Stimulated activated naive B cell treated with anti-CD40 and anti-IgM and Interleukin-4, amounts not matched to agents 10 μg/mL and 1 μg/mL and 100 μg/mL, for 72 hours (primary cell): ENCODE measurements around the gene TSEN34.
"Not testable (repeated sequence)": the region's sequence is repeated elsewhere in the genome, so short reads cannot be mapped to it uniquely, and the experiment has no call there.

Source experiments
- ATAC-seq, 2 donors: fragments of 150-1000 bp; cut with Tn5 transposase; replicated peaks; 2 replicates each; pipeline ENCODE4 v1.10.0; 2021; ENCODE audit warnings: moderate library complexity in 1 of 2
- DNase-seq: peaks from one replicate; pipeline ENCODE4 v3.0.0; 2021
- H3K27ac Mint-ChIP-seq: one replicate; pipeline ENCODE4 v1.8.0; 2022; ENCODE audit warnings: mild to moderate bottlenecking, mixed read lengths
- H3K27me3 Mint-ChIP-seq, 2 donors: one replicate each; pipeline ENCODE4 v1.8.0; 2022; ENCODE audit warnings: mixed read lengths in 2 of 2
- H3K36me3 Mint-ChIP-seq, 2 donors: one replicate each; pipeline ENCODE4 v1.8.0; 2022; ENCODE audit warnings: mixed read lengths in 2 of 2, mild to moderate bottlenecking in 1 of 2
- H3K4me1 Mint-ChIP-seq, 2 donors: one replicate each; pipeline ENCODE4 v1.8.0; 2022; ENCODE audit warnings: mixed read lengths in 2 of 2, mild to moderate bottlenecking in 1 of 2
- H3K4me3 Mint-ChIP-seq, 2 donors: one replicate each; pipeline ENCODE4 v1.8.0; 2022; ENCODE audit warnings: mild to moderate bottlenecking in 2 of 2, mixed read lengths in 2 of 2, moderate library complexity in 1 of 2
- H3K9me3 Mint-ChIP-seq, 2 donors: one replicate each; pipeline ENCODE4 v1.8.0; 2022; ENCODE audit warnings: mixed read lengths in 2 of 2, mild to moderate bottlenecking in 1 of 2

TSEN34 gene

DNA sequence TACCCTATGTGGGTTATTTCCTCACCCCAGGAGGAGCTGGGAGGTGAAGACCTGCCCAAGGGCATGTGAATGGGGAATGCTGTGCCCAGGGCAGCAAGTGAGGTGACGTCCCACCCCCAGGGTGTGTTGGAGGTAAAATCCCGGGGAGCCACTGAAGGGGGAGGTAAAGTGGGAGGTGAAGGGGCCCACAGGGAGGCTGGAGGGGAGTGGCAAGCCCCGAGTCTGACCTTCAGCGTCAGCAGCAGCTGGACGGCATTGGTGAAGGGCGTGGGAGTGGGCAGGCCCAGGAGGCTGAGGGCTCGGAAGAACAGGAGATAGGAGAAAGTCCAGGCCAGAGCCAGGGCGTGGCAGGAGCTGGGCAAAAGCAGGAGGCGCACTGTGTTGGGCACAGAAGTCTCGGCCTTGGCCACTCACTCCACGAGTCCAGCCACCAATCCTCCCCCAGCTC is 4.2 kb upstream of the TSEN34 start:
- H3K9me3 Mint-ChIP-seq: no peaks in the 10 kb centered on the region
- H3K4me1 Mint-ChIP-seq: peaks cover 16 to 33% of the 10 kb centered on the region in 2 donors
- ATAC-seq: no peak
- H3K4me3 Mint-ChIP-seq: peak overlapping the region; percentile 31 to 91
- H3K27ac Mint-ChIP-seq: peak overlapping the region; percentile 77
- no peak for DNase-seq
- peaks cover 25 to 35% of the 10 kb centered on the region in 2 donors for H3K36me3 Mint-ChIP-seq
- H3K27me3 Mint-ChIP-seq: no peaks in the 10 kb centered on the region

DNA sequence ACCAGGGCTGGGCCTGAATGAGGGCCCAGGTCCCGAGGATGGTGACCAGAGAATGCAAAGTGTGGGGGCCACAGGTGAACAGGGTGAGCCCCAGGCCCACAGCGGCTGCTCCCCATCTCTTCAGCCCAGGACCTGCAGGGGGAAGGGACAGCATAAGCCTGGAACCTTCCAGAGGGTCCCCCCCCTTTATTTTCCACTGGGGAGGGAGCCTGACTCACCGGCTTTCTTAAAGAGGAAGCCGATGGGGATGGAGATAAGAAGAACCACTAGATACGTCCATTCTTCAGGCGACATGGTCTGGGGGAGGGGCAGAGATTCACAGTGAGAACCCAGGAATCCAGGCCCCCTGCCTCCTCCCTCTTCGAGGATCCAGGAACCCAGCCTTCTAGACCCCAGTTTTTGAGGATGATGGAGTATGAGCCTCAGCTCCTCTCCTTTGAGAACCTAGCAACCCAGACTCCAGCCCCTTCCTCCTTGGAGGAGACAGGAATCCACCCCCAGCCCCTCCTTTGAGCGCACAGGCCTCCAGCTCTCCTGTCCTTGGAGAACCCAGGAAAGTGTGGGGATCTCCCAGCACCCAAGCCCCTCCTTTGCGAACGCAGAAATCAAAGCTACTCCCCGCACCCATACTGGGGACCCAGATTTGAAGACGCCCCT is 2.8 kb upstream of the TSEN34 start:
- H3K27ac Mint-ChIP-seq: peak overlapping the region; percentile 81
- DNase-seq (no peak), ATAC-seq (no peak)
- H3K27me3 Mint-ChIP-seq: no peaks in the 10 kb centered on the region
- no peaks in the 10 kb centered on the region for H3K9me3 Mint-ChIP-seq
- peaks cover 23 to 46% of the 10 kb centered on the region in 2 donors for H3K4me1 Mint-ChIP-seq
- peak overlapping the region; percentile 91 to 96 for H3K4me3 Mint-ChIP-seq
- peaks cover 29 to 37% of the 10 kb centered on the region in 2 donors for H3K36me3 Mint-ChIP-seq

DNA sequence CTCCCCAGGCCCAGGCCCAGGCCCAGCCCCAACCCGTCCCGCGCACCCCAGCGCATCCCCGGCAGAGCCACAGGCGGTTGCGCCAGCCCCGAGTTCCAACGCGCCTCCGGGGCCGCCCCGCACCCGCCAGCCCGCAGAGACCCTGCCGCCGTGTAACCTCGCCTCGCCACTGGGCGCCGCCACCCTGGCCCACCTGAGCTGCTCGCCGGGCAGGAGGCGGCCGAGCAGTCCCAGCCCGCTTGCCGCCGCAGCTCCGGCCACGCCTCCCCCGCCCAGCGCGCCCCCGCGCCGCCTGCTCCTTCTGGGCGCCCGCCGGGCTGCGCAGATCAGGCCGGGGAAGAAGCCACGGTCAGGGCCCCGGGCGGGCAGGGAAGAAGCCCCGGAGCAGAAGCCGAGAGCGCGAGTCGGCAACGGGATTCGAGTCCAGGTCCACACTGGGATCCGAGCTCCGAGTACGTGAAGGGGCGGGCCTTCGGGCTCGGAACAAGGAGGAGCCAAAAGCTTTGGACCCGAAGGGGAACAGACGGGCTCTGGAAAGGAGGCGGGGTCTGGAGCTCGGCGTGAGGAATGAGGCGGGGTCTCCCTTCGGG is 1.9 kb upstream of the TSEN34 start, which contains the start of gene MBOAT7:
Gene MBOAT7, minus strand, starts transcription at position 436 of the 590 bp plus-strand sequence. CDS start 1,072 bp downstream, outside the sequence.
- ATAC-seq: peak; percentile 19 to 40
- Mint-ChIP-seq H3K4me3 (peak within 1 kb of the TSS; percentile 91 to 96), H3K4me1 (peaks cover 23 to 47% of the 10 kb centered on the region in 2 donors), H3K27me3 (no peaks in the 10 kb centered on the region), H3K36me3 (peaks cover 25 to 33% of the 10 kb centered on the region in 2 donors), H3K9me3 (no peaks in the 10 kb centered on the region), H3K27ac (peak within 1 kb of the TSS; percentile 99)
- no peak for DNase-seq

DNA sequence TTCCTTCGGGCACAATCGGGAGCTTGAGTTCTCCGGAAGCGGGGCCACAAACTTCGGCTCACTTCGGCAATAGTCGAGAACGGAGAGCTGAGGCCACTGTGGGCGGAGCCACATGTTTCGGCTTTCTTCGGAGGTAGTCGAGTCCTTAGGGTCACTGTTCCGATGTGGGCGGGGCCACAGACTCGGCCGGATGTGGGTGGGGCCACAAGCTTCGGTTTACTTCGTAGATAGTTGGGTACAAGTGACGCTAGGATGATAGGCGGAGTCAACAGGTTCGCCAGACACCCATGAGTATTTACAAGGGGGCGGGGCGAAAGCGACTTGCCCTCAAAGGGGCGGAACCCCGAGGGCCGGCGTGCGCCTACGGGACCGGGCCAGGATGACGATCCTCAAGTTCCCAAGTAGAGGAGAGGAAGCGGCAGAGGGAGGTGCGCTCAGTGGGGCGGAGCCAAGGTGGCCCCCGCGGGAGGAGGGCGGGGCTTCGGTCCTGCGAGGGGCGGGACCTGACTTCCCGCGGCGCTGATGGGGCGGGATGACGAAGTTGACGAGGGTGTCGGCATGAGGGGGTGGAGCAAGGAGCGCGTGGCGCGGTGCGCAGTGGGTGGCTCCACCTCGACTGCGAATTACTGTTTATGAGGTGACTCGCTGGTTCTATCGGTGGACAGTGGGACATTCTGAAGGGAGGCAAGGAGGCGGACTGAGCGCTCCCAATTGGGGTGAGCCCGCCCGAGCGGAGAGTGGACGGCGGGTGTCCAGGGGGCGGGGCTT is 1.2 kb upstream of the TSEN34 start:
- Mint-ChIP-seq H3K36me3 (peaks cover 23 to 33% of the 10 kb centered on the region in 2 donors), H3K4me1 (peaks cover 23 to 47% of the 10 kb centered on the region in 2 donors), H3K4me3 (peak overlapping the region; percentile 91 to 96), H3K27me3 (no peaks in the 10 kb centered on the region), H3K9me3 (no peaks in the 10 kb centered on the region), H3K27ac (peak overlapping the region; percentile 99)
- DNase-seq: peak; percentile 100
- ATAC-seq: peak; percentile 61 to 65

DNA sequence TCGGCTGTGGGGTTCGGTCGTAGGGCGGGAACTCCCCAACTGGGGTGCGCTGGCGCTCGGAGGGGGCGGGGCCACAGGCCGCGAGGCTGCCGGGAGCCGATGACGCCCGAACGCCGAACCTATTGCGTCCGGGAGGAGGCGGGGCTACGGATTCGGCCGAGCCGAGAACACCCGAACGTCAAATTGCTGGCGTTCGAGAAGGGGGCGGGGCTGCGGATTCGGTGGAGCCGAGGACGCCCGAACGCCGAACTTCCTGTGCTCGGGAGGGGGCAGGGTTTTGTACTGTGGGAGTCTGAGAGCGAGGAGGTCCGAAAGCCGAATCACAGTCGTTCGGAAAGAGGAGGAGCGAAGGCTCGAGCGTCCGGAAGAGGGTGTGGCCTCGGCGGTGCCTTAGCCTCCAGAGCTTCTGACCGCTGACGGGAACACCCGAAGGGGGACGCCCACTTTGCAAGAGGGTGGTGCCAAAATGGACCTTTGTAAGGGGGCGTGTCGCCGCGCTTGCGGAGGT is 551 bp upstream of the TSEN34 start:
- DNase-seq (peak; percentile 100), ATAC-seq (peak; percentile 69 to 70)
- Mint-ChIP-seq H3K27me3 (no peaks in the 10 kb centered on the region), H3K4me3 (peak overlapping the region; percentile 91 to 96), H3K9me3 (no peaks in the 10 kb centered on the region), H3K36me3 (peaks cover 23 to 35% of the 10 kb centered on the region in 2 donors), H3K4me1 (peaks cover 23 to 47% of the 10 kb centered on the region in 2 donors), H3K27ac (peak overlapping the region; percentile 99)

DNA sequence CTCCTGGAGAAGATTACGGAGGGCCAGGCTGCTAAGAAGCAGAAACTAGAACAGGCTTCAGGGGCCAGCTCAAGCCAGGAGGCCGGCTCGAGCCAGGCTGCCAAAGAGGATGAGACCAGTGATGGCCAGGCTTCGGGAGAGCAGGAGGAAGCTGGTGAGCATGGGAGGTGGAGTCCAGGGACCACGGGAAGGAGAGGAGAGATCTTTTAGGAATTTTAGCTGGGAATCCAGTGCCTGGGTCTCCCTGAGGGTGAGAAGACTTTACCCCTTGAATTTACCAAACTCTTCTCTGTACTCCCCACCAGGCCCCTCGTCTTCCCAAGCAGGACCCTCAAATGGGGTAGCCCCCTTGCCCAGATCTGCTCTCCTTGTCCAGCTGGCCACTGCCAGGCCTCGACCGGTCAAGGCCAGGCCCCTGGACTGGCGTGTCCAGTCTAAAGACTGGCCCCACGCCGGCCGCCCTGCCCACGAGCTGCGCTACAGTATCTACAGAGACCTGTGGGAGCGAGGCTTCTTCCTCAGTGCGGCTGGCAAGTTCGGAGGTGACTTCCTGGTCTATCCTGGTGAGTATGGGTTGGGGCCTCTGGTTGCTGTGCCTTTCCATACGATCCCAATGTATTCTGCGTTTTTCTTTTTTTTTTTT is 824 bp downstream of the TSEN34 start:
- H3K4me3 Mint-ChIP-seq: peak overlapping the region; percentile 91 to 96
- H3K4me1 Mint-ChIP-seq: peaks cover 20 to 41% of the 10 kb centered on the region in 2 donors
- ATAC-seq: no peak
- DNase-seq: no peak
- no peaks in the 10 kb centered on the region for H3K9me3 Mint-ChIP-seq
- peak overlapping the region; percentile 84 for H3K27ac Mint-ChIP-seq
- H3K27me3 Mint-ChIP-seq: no peaks in the 10 kb centered on the region
- peaks cover 18 to 29% of the 10 kb centered on the region in 2 donors for H3K36me3 Mint-ChIP-seq

DNA sequence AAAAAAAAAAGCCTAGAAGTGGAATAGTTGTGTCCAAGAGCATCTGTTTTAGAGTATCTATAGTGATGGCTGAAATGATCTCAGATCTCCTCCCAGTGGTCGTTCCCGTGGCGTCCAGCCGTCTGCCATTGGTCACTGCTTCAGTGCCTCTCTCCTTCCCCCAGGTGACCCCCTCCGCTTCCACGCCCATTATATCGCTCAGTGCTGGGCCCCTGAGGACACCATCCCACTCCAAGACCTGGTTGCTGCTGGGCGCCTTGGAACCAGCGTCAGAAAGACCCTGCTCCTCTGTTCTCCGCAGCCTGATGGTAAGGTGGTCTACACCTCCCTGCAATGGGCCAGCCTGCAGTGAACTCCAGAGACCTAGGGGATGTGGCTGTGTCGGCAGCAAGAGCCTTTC is 1.9 kb downstream of the TSEN34 start:
- DNase-seq (no peak), ATAC-seq (no peak)
- Mint-ChIP-seq H3K36me3 (peaks cover 12 to 28% of the 10 kb centered on the region in 2 donors), H3K4me1 (peaks cover 13 to 30% of the 10 kb centered on the region in 2 donors), H3K27me3 (no peaks in the 10 kb centered on the region), H3K9me3 (no peaks in the 10 kb centered on the region), H3K27ac (no peak overlapping the region), H3K4me3 (peak overlapping the region in 1 of 2 donors; percentile 46)

DNA sequence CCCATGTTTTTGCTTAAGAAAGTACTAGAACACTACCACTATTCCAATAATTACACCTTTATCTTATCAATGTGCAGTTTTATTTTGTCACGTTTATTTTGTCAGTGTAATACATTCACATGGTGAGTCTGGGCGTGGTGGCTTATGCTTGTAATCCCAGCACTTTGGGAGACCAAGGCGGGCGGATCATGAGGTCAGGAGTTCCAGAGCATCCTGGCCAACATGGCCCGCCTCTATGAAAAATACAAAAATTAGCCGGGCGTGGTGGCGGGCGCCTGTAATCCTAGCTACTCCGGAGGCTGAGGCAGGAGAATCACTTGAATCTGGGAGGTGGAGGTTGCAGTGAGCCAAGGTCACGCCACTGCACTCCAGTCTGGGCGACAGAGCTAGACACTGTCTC is 3.4 kb downstream of the TSEN34 start:
- Mint-ChIP-seq H3K4me1 (peaks cover 17 to 25% of the 10 kb centered on the region in 2 donors), H3K36me3 (peaks cover 12 to 32% of the 10 kb centered on the region in 2 donors)
- ATAC-seq, H3K27me3 Mint-ChIP-seq, H3K4me3 Mint-ChIP-seq, H3K9me3 Mint-ChIP-seq, H3K27ac Mint-ChIP-seq, DNase-seq: not testable (repeated sequence)

DNA sequence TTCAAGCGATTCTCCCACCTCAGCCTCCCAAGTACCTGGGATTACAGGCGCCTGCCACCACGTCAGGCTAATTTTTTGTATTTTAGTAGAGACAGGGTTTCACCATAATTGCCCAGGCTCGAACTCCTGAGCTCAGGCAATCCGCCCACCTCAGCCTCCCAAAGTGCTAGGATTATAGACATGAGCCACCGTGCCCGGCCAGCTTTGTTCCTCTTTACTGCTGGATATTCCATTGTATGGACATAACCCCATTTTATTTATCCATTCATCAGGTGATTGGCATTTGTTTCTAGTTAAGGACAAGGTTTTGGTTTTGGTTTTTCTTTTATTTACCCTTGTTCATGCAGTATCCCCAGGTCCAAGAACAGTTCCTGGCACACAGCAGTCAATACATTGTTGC is 5.4 kb downstream of the TSEN34 start:
- Mint-ChIP-seq H3K9me3 (no peaks in the 10 kb centered on the region), H3K27me3 (no peaks in the 10 kb centered on the region), H3K4me3 (no peak overlapping the region), H3K36me3 (peaks cover 20 to 42% of the 10 kb centered on the region in 2 donors), H3K4me1 (peaks cover 23 to 33% of the 10 kb centered on the region in 2 donors), H3K27ac (no peak overlapping the region)
- DNase-seq (no peak), ATAC-seq (no peak)

DNA sequence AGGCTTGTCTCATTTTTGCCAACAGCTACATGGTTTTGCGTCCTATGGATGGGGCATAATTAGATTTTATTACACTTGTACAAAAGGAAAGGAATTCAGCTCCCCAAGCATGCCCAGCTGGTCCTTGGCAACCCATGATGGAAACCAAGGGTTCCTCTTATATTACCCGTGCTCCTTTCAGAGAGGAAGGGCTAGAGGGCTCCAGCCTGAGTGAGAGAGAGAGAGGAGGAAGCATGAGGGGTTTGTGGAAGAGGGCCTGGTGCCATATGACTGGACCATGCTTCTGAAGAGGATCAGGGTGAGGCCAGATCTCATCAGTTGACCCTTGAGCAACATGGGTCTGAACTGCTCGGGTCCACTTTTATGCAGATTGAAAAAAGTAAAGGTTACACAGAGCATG is 6.0 kb downstream of the TSEN34 start:
- Mint-ChIP-seq H3K27me3 (no peaks in the 10 kb centered on the region), H3K4me1 (peaks cover 18 to 33% of the 10 kb centered on the region in 2 donors), H3K9me3 (no peaks in the 10 kb centered on the region), H3K36me3 (peaks cover 25 to 44% of the 10 kb centered on the region in 2 donors), H3K4me3 (no peak overlapping the region), H3K27ac (no peak overlapping the region)
- no peak for DNase-seq
- ATAC-seq: no peak

DNA sequence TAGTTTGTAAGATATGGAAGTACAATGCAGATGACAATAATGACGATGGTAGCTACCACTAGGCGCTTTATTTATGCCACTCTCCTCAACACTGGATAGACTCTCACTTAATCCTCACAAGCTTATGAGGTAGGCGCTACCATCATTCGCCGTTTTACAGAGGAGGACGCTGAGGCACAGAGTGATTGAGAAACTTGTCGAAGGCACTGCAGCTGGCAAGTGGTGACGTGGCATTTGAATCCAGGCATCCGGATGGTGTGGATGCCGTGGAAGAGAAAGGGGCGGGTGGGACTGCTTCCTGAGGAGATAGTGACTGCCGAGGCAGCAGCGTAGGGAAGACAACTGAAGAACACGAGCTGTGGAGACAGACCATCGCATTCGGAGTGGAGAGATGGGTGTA is 8.3 kb downstream of the TSEN34 start:
- peaks cover 40 to 59% of the 10 kb centered on the region in 2 donors for H3K36me3 Mint-ChIP-seq
- peak overlapping the region; percentile 45 for H3K27ac Mint-ChIP-seq
- ATAC-seq (no peak), DNase-seq (no peak)
- H3K4me1 Mint-ChIP-seq: peaks cover 20 to 43% of the 10 kb centered on the region in 2 donors
- peak overlapping the region; percentile 71 to 78 for H3K4me3 Mint-ChIP-seq
- H3K27me3 Mint-ChIP-seq: no peaks in the 10 kb centered on the region
- no peaks in the 10 kb centered on the region for H3K9me3 Mint-ChIP-seq

DNA sequence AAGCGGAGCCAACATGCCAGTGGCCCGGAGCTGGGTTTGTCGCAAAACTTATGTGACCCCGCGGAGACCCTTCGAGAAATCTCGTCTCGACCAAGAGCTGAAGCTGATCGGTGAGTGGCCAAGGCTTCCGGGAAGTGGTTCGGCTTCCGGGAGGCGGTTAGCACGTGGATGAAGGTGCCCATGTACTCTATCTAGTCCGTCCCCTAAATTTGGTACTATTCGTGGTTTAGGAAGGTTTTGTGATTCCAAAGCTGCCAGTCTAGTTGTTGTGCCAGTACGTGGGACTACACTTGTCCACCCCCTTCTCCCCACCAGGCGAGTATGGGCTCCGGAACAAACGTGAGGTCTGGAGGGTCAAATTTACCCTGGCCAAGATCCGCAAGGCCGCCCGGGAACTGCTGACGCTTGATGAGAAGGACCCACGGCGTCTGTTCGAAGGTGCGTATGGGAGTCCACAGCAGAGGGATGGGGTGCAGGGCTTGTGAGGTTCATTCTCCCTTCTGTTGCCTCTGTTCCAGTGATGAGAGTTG is 10.1 kb downstream of the TSEN34 start:
- Mint-ChIP-seq H3K9me3 (no peaks in the 10 kb centered on the region), H3K4me1 (peaks cover 29 to 61% of the 10 kb centered on the region in 2 donors), H3K36me3 (peaks cover 51 to 66% of the 10 kb centered on the region in 2 donors), H3K27me3 (no peaks in the 10 kb centered on the region), H3K27ac (peak overlapping the region; percentile 100), H3K4me3 (peak overlapping the region; percentile 94 to 100)
- DNase-seq: no peak
- ATAC-seq: no peak

DNA sequence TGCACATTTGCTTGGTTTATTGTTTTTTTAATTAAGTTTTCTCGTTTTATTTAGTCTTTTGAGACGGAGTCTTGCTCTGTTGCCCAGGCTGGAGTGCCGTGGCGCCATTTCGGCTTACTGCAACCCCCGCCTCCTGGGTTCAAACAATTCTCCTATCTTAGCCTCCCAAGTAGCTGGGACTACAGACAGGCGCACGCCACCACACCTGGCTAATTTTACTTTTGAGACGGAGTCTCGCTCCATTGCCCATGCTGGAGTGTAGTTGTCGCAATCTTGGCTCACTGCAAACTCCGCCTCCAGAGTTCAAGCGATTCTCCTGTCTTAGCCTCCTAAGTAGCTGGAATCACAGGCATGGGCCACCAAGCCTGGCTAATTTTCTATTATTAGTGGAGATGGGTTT is 10.9 kb downstream of the TSEN34 start:
- H3K27ac Mint-ChIP-seq: peak overlapping the region; percentile 100
- no peaks in the 10 kb centered on the region for H3K9me3 Mint-ChIP-seq
- peaks cover 58 to 72% of the 10 kb centered on the region in 2 donors for H3K36me3 Mint-ChIP-seq
- no peaks in the 10 kb centered on the region for H3K27me3 Mint-ChIP-seq
- peak overlapping the region; percentile 94 to 100 for H3K4me3 Mint-ChIP-seq
- DNase-seq: no peak
- peaks cover 36 to 69% of the 10 kb centered on the region in 2 donors for H3K4me1 Mint-ChIP-seq
- ATAC-seq: no peak
